GM12878 (cell line): ENCODE data around the gene RASGEF1B. TPM values are rescaled to one million over a fixed set of nuclear protein-coding genes. Genes with fewer than 3 reads are reported as not detected.

Experiments used
- ATAC-seq: fragments of 200-7000 bp; cut with Tn5 transposase; 3 replicates; pipeline ENCODE4 v1.9.1; 2020; ENCODE audit warnings: mild to moderate bottlenecking, moderate library complexity
- BruUV-seq: library from RNA; stranded (reverse); fragments of 400-500 nt; replicated peaks from 2 replicates; lab custom pipeline; 2021; lab: Mats Ljungman, UMichigan
- CTCF ChIA-PET: fragments of 300-600 bp; sonication (Branson Sonifier 250); formaldehyde crosslinking; extraction: SDS; loops from one replicate; lab custom pipeline; 2021; ENCODE audit warnings: inconsistent platforms; lab: Yijun Ruan, JAX
- POLR2A ChIA-PET: fragments of 350-600 bp; formaldehyde crosslinking; extraction: SDS; loops from one replicate; lab custom pipeline; 2021; ENCODE audit warnings: inconsistent platforms; lab: Charles Lee
- RAD21 ChIA-PET: fragments of 300-600 bp; sonication (Branson Sonifier 250); formaldehyde crosslinking; loops from one replicate; lab custom pipeline; 2023; ENCODE audit warnings: antibody characterized with exemption; ENCODE audit not compliant: unreplicated experiment; lab: Charles Lee
- SMC1A ChIA-PET: fragments of 300-600 bp; sonication (Branson Sonifier 250); formaldehyde crosslinking; loops from one replicate; lab custom pipeline; 2023; ENCODE audit not compliant: unreplicated experiment, uncharacterized antibody; lab: Charles Lee
- DNase-seq: peaks from one replicate; pipeline ENCODE4 v3.0.0-alpha.2; 2011; ENCODE audit warnings: low read depth, low spot score
- FAIRE-seq: peaks from 3 replicates; lab custom pipeline; 2011; peaks lifted over from hg19 to GRCh38; lab: Jason Lieb, UNC
- H2AFZ ChIP-seq: 2 replicates; pipeline ENCODE4 v1.6.0; 2011; ENCODE audit warnings: low read depth, low read length, control low read depth; ENCODE audit not compliant: control insufficient read depth
- H3K27ac ChIP-seq: 2 replicates; pipeline ENCODE4 v1.5.1; 2011; ENCODE audit warnings: control low read depth; ENCODE audit not compliant: control insufficient read depth, insufficient read depth
- H3K27me3 ChIP-seq, 2 experiments: replicated peaks in 1 of 2; 2 replicates each; pipeline versions ENCODE4 v1.6.0 to v1.6.1; 2011; ENCODE audit warnings: low read length in 1 of 2; ENCODE audit not compliant: control insufficient read depth in 2 of 2, insufficient read depth in 2 of 2
- H3K36me3 ChIP-seq, 2 experiments: 2 replicates each; pipeline ENCODE4 v1.5.1; 2011; ENCODE audit warnings: low read length in 1 of 2; ENCODE audit not compliant: control insufficient read depth in 2 of 2, insufficient read depth in 2 of 2
- H3K4me1 ChIP-seq: 2 replicates; pipeline ENCODE4 v1.6.1; 2011; ENCODE audit warnings: mild to moderate bottlenecking, low read length, moderate library complexity, mixed read lengths; ENCODE audit not compliant: control insufficient read depth, insufficient read depth
- H3K4me2 ChIP-seq: 2 replicates; pipeline ENCODE4 v1.6.0; 2011; ENCODE audit warnings: control low read depth; ENCODE audit not compliant: control insufficient read depth, insufficient read depth
- H3K4me3 ChIP-seq: fragments of 200-600 bp; sonication (generic); 2 replicates; pipeline ENCODE4 v1.5.1; 2016
- H3K79me2 ChIP-seq: 2 replicates; pipeline ENCODE4 v1.6.0; 2011; ENCODE audit warnings: low read length; ENCODE audit not compliant: control insufficient read depth, insufficient read depth
- H3K9ac ChIP-seq: 2 replicates; pipeline ENCODE4 v1.8.0; 2011; ENCODE audit warnings: low read length, control low read depth, mixed read lengths; ENCODE audit not compliant: control insufficient read depth, insufficient read depth
- H3K9me3 ChIP-seq: replicated peaks from 3 replicates; pipeline ENCODE4 v1.5.1; 2011; ENCODE audit warnings: mild to moderate bottlenecking, low read length; ENCODE audit not compliant: control insufficient read depth, insufficient read depth
- H4K20me1 ChIP-seq: 2 replicates; pipeline ENCODE4 v1.6.0; 2011; ENCODE audit not compliant: control insufficient read depth, insufficient read depth
- EED ChIP-seq: sonication (generic); IDR thresholded peaks from 2 replicates; pipeline ENCODE4 v1.6.1; 2016; ENCODE audit warnings: antibody characterized with exemption, low read depth
- EGR1 ChIP-seq, 2 experiments: IDR thresholded peaks; 1 replicate in 1 of 2; 2 replicates in 1 of 2; pipeline ENCODE4 v1.6.1; 2011 to 2012; ENCODE audit warnings: low read depth in 2 of 2, low read length in 2 of 2, borderline replicate concordance in 1 of 2, mild to moderate bottlenecking in 1 of 2, moderate library complexity in 1 of 2
- EZH2 ChIP-seq: IDR thresholded peaks from 2 replicates; pipeline ENCODE4 v1.6.1; 2012; ENCODE audit warnings: low read depth, mild to moderate bottlenecking, control low read depth, inconsistent platforms, low read length, borderline replicate concordance; ENCODE audit not compliant: control insufficient read depth
- FOXM1 ChIP-seq: IDR thresholded peaks from 2 replicates; pipeline ENCODE4 v1.6.1; 2012; ENCODE audit warnings: low read depth, mild to moderate bottlenecking, inconsistent platforms, low read length, moderate library complexity
- IKZF2 ChIP-seq, 2 experiments: fragments of 450-650 bp; IDR thresholded peaks; 2 replicates each; pipeline ENCODE4 v1.6.1; 2017; ENCODE audit warnings: mild to moderate bottlenecking in 2 of 2, moderate library complexity in 2 of 2
- MEF2B ChIP-seq: fragments of 450-650 bp; IDR thresholded peaks from 2 replicates; pipeline ENCODE4 v1.6.1; 2018; ENCODE audit warnings: mild to moderate bottlenecking, moderate library complexity; ENCODE audit not compliant: partially characterized antibody, poor library complexity, severe bottlenecking
- MYC ChIP-seq: IDR thresholded peaks from 2 replicates; pipeline ENCODE4 v1.6.1; 2011; ENCODE audit warnings: mild to moderate bottlenecking, low read length, moderate library complexity, inconsistent platforms; ENCODE audit not compliant: insufficient read depth, insufficient replicate concordance, insufficient read length, severe bottlenecking
- STAT3 ChIP-seq: IDR thresholded peaks from 2 replicates; pipeline ENCODE4 v1.6.1; 2011; ENCODE audit warnings: low read depth, low read length, improper control_type of control experiment
- TARDBP ChIP-seq: IDR thresholded peaks from 2 replicates; pipeline ENCODE4 v1.6.1; 2016; ENCODE audit warnings: borderline replicate concordance
- YY1 ChIP-seq: IDR thresholded peaks from 2 replicates; pipeline ENCODE4 v1.6.1; 2011; ENCODE audit warnings: low read depth, mild to moderate bottlenecking, low read length
- ZNF592 ChIP-seq: fragments of 450-650 bp; IDR thresholded peaks from 2 replicates; pipeline ENCODE4 v1.6.1; 2017; ENCODE audit warnings: mild to moderate bottlenecking, moderate library complexity
- WGBS: methylation state at CpG from one replicate; pipeline ENCODE4 v1.1.6; 2016; ENCODE audit warnings: low lambda C conversion rate; ENCODE audit not compliant: insufficient replicate concordance, insufficient coverage; ENCODE audit errors: missing lambda C conversion rate; 5-methylcytosine and 5-hydroxymethylcytosine counted together
- in situ Hi-C: fragments of 300-500 bp; cut with MboI; formaldehyde crosslinking; loops from 9 replicates; pipeline ENCODE4 v1.14.3; 2018; ENCODE audit warnings: mixed read lengths
- intact Hi-C: fragments of 100-400 bp; cut with micrococcal nuclease; formaldehyde crosslinking; loops from one replicate; pipeline ENCODE4 v1.14.2; 2022; ENCODE audit not compliant: unreplicated experiment
- polyA plus RNA-seq, 11 experiments: library from polyadenylated mRNA; depleted of rRNA in 4 of 11; unstranded in 6 of 11; stranded (reverse) in 5 of 11; fragments of >200 nt; fragmentation: Nextera tagmentation in 4 of 11; fragmentation: Illumina TruSeq in 1 of 11; extraction: Ambion mirVana in 4 of 11; extraction: Trizol in 1 of 11; gene quantifications; 1 replicate in 1 of 11; 2 replicates in 10 of 11; pipeline versions ENCODE4 v1.2.1 to v1.2.3, GENCODE V29; 2011 to 2016; ENCODE audit warnings: inconsistent platforms in 2 of 11, missing spikeins in 2 of 11, low read depth in 1 of 11
- total RNA-seq, 4 experiments: library from RNA; depleted of rRNA in 3 of 4; stranded (reverse); fragments of >200 nt in 3 of 4; fragmentation: Illumina TruSeq in 1 of 4; extraction: Trizol in 1 of 4; gene quantifications; 2 replicates each; pipeline versions ENCODE4 v1.2.1 to v1.2.3, GENCODE V29; 2013 to 2021
- TF ChIP-seq, protein P1 (sequence below): fragments of 450-650 bp; IDR thresholded peaks from 2 replicates; pipeline ENCODE4 v1.6.1; 2014; ENCODE audit warnings: mild to moderate bottlenecking
- TF ChIP-seq, protein P2 (sequence below): IDR thresholded peaks from 2 replicates; pipeline ENCODE4 v1.6.1; 2012; ENCODE audit warnings: low read depth, low read length, improper control_type of control experiment
- TF ChIP-seq, protein P3 (sequence below), 3 experiments: IDR thresholded peaks in 2 of 3; conservative IDR thresholded peaks in 1 of 3; 2 replicates each; pipeline ENCODE4 v1.5.1; 2011; ENCODE audit warnings: low read depth in 3 of 3, low read length in 3 of 3, mild to moderate bottlenecking in 3 of 3, control low read depth in 2 of 3, moderate library complexity in 2 of 3, inconsistent platforms in 1 of 3, mixed read lengths in 1 of 3; ENCODE audit not compliant: control insufficient read depth in 2 of 3, insufficient read depth in 1 of 3; ENCODE audit errors: extremely low read depth in 1 of 3

RASGEF1B gene
- total and polyA plus RNA-seq, 10 of the 15 experiments (the other 5 are each of a cell fraction or from before 2014, with no cell fraction given): 0.03 to 0.24 (median 0.10) TPM; not detected in 2

DNA sequence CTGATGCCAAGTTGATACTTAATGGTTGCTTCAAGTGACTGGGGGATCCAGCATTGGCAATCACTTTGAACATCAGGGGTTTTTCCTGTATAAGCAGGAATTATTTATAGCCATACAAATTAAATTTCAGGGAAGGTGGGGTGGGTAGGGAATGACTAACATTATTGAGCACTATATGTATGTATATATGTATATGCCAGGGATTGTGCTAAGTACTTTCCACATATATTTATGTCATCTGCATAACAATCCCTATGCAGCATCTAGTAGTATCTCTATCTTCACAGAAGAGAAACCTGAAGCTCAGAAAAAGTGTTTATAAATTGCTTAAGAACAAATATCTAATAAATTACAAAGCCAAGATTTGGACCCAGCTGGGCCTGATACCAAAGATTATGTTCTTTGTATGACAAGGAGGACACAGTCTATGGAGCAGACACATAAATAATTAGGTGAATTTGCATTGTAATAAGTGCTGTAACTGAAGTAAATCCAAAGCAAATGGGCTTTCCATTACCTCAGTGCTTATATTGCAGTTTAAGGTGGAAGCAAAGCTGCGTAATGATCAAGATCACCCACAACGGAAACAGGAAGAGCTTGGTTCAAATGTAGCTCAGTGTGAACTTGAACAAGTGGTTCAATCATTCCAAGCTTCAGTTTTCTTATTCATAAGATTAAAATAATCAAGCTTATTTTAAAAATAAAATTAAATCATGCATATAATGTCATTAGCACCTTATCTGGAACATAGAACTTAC, 18.9 kb upstream of the RASGEF1B start:
- Histone ChIP-seq H2AFZ (no peak overlapping the region), H3K27ac (no peak overlapping the region), H3K4me1 (no peaks in the 10 kb centered on the region; the same call in 1 of the 2 replicates), H3K9ac (no peak overlapping the region), H4K20me1 (no peaks in the 10 kb centered on the region), H3K4me3 (no peak overlapping the region), H3K36me3 (no peaks in the 10 kb centered on the region), H3K9me3 (no peaks in the 10 kb centered on the region), H3K27me3 (0 out of 4 replicates have a peak, but pooled peaks cover 0 to 3% of the 10 kb centered on the region in 2 experiments), H3K4me2 (no peak overlapping the region), H3K79me2 (no peaks in the 10 kb centered on the region)
- DNase-seq: no peak
- RAD21 ChIA-PET: no interaction called here
- in situ Hi-C loops: no loop called here
- ATAC-seq: no peak
- no peak for FAIRE-seq
- SMC1A ChIA-PET: interaction anchor here (1.0 kb wide), 1 partner anchor 33 kb away, joined by 3 read pairs; no protein-coding TSS in a partner anchor
- intact Hi-C loops: no loop called here
- POLR2A ChIA-PET: no interaction called here
- CTCF ChIA-PET: interaction anchor here (0.6 to 1.3 kb wide), 3 partner anchors 13 to 601 kb away, joined by 3 to 5 read pairs (median 3); no protein-coding TSS in a partner anchor
- WGBS: 58% methylated on average over 2 of the region's 2 CpGs
- BruUV-seq: no TSS peak
- TF ChIP-seq YY1 (no peak), FOXM1 (no peak), EZH2 (no peak), EGR1 (IDR thresholded peaks at IDR 0.05; ENCODE audit: borderline replicate concordance in 1 of 2, low read depth in 2 of 2, low read length in 2 of 2) (no peak), STAT3 (no peak), TARDBP (no peak), MYC (no peak), IKZF2 (IDR thresholded peaks at IDR 0.05) (no peak), ZNF592 (no peak), EED (no peak), MEF2B (no peak)
- TF ChIP-seq, protein P1, sequence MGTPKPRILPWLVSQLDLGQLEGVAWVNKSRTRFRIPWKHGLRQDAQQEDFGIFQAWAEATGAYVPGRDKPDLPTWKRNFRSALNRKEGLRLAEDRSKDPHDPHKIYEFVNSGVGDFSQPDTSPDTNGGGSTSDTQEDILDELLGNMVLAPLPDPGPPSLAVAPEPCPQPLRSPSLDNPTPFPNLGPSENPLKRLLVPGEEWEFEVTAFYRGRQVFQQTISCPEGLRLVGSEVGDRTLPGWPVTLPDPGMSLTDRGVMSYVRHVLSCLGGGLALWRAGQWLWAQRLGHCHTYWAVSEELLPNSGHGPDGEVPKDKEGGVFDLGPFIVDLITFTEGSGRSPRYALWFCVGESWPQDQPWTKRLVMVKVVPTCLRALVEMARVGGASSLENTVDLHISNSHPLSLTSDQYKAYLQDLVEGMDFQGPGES: no peak
- TF ChIP-seq, protein P2, sequence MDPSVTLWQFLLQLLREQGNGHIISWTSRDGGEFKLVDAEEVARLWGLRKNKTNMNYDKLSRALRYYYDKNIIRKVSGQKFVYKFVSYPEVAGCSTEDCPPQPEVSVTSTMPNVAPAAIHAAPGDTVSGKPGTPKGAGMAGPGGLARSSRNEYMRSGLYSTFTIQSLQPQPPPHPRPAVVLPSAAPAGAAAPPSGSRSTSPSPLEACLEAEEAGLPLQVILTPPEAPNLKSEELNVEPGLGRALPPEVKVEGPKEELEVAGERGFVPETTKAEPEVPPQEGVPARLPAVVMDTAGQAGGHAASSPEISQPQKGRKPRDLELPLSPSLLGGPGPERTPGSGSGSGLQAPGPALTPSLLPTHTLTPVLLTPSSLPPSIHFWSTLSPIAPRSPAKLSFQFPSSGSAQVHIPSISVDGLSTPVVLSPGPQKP: no peak
- TF ChIP-seq, protein P3, sequence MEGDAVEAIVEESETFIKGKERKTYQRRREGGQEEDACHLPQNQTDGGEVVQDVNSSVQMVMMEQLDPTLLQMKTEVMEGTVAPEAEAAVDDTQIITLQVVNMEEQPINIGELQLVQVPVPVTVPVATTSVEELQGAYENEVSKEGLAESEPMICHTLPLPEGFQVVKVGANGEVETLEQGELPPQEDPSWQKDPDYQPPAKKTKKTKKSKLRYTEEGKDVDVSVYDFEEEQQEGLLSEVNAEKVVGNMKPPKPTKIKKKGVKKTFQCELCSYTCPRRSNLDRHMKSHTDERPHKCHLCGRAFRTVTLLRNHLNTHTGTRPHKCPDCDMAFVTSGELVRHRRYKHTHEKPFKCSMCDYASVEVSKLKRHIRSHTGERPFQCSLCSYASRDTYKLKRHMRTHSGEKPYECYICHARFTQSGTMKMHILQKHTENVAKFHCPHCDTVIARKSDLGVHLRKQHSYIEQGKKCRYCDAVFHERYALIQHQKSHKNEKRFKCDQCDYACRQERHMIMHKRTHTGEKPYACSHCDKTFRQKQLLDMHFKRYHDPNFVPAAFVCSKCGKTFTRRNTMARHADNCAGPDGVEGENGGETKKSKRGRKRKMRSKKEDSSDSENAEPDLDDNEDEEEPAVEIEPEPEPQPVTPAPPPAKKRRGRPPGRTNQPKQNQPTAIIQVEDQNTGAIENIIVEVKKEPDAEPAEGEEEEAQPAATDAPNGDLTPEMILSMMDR (IDR thresholded peaks at IDR 0.05 in 2 of 3, conservative IDR thresholded peaks at IDR 0.05 in 1 of 3; ENCODE audit: control insufficient read depth in 2 of 3, extremely low read depth in 1 of 3, insufficient read depth in 1 of 3, low read depth in 3 of 3, low read length in 3 of 3): no peak
